ENCODE measurements around the gene CD300H.
"Not testable (repeated sequence)": the region's sequence is repeated elsewhere in the genome, so short reads cannot be mapped to it uniquely, and the experiment has no call there.

The CD300H gene

GRCh38 chr17:74526681-74527080 is 40.6 kb downstream of the CD300H start:
- no peaks in the 10 kb centered on the region for H3K9me3 ChIP-seq (ENCODE audit: control insufficient read depth, low read length)
- H3K4me1 ChIP-seq (ENCODE audit: control insufficient read depth, insufficient read depth, low read length, poor library complexity, severe bottlenecking): no peaks in the 10 kb centered on the region
- no peak overlapping the region for H3K4me3 ChIP-seq (ENCODE audit: extremely low read depth, insufficient read depth, low read length, poor library complexity, severe bottlenecking)
- no peaks in the 10 kb centered on the region for H3K36me3 ChIP-seq (ENCODE audit: control insufficient read depth, insufficient read depth, low read length)
- 77 to 79% methylated on average over 2 of the region's 3 CpGs for WGBS, 2 experiments (ENCODE audit: insufficient coverage in 2 of 2)
- H3K27ac ChIP-seq (ENCODE audit: low read depth, low read length, severe bottlenecking): no peak overlapping the region

- 87 to 91% methylated on average over 12 to 14 of the region's 14 CpGs for WGBS, 2 experiments (ENCODE audit: insufficient coverage in 2 of 2)
- no peak overlapping the region for H3K4me3 ChIP-seq (ENCODE audit: extremely low read depth, insufficient read depth, low read length, poor library complexity, severe bottlenecking)
Measured at GRCh38 chr17:74525781-74526288, 41.5 kb downstream of the CD300H start.

DNA sequence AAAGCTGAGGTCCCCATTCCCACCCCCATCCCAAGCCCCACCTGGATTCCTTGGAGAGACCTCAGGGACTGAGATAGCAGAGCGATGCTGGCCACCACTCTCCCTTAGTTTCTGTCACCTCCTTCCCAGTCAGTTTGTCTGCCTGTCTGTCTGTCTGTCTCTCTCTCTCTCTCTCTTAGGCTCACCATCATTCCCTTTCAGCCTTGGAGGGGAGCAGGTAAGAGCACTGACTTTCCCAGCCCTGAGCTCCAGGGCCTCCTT is 41.9 kb downstream of the CD300H start:
- no peak overlapping the region for H3K27ac ChIP-seq (ENCODE audit: low read depth, low read length, severe bottlenecking)
- no CpG with 5 or more reads among the region's 1 CpG for WGBS, 2 experiments (ENCODE audit: insufficient coverage in 2 of 2)

More at GRCh38 chr17:74525781-74526288, 41.5 kb downstream of the CD300H start:
- H3K4me1 ChIP-seq (ENCODE audit: control insufficient read depth, insufficient read depth, low read length, poor library complexity, severe bottlenecking): no peaks in the 10 kb centered on the region
- no peak overlapping the region for H3K27ac ChIP-seq (ENCODE audit: low read depth, low read length, severe bottlenecking)
- H3K36me3 ChIP-seq (ENCODE audit: control insufficient read depth, insufficient read depth, low read length): no peaks in the 10 kb centered on the region
- H3K9me3 ChIP-seq (ENCODE audit: control insufficient read depth, low read length): no peaks in the 10 kb centered on the region

DNA sequence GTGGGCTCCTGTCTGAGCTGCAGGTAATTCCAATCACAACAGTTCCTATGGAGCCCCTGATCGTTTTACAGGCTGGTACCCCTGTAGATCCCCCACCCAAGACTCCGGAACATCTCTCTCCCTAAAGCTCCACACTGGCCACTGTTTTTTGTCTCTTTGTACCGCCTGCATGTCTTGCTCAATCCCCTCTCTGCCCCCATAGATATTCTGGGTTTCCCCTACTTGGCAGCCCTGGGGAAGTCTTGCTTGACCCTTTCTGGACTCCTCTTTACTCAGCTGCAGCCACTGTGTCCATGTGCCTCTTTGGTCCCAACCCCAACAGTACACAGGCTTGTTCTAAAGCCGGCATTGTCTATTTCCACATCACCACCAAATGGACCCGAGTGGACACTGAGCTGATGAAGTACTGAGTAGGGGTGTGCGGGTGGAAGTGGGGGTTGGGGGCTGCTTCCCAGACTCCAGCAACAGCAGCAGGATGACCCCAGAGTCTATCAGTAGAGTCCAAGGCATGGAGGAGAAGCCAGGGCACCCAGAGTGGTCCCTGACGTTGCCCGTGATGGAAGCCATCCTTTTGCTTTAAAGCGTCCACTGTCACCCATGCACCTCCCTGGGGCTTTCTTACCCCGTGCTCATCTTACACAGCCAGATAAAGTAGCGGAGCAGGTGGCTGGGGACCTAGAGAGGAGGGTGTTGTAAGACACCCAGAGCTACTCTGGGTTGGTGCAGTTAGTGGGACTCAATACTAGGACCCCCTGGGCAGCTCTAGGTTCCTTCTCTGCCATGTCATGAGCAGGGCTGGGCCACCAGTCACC is 42.5 kb downstream of the CD300H start:
- Histone ChIP-seq H3K36me3 (ENCODE audit: control insufficient read depth, insufficient read depth, low read length) (no peaks in the 10 kb centered on the region), H3K9me3 (ENCODE audit: control insufficient read depth, low read length) (no peaks in the 10 kb centered on the region), H3K27ac (ENCODE audit: low read depth, low read length, severe bottlenecking) (no peak overlapping the region), H3K4me1 (ENCODE audit: control insufficient read depth, insufficient read depth, low read length, poor library complexity, severe bottlenecking) (no peaks in the 10 kb centered on the region), H3K4me3 (ENCODE audit: extremely low read depth, insufficient read depth, low read length, poor library complexity, severe bottlenecking) (no peak overlapping the region)
- WGBS, 2 experiments (ENCODE audit: insufficient coverage in 2 of 2): 83 to 91% methylated on average over 4 to 6 of the region's 11 CpGs

More for the DNA sequence above, 41.9 kb downstream of the CD300H start:
- no peak overlapping the region for H3K4me3 ChIP-seq (ENCODE audit: extremely low read depth, insufficient read depth, low read length, poor library complexity, severe bottlenecking)
- H3K9me3 ChIP-seq (ENCODE audit: control insufficient read depth, low read length): no peaks in the 10 kb centered on the region
- H3K36me3 ChIP-seq (ENCODE audit: control insufficient read depth, insufficient read depth, low read length): no peaks in the 10 kb centered on the region
- no peaks in the 10 kb centered on the region for H3K4me1 ChIP-seq (ENCODE audit: control insufficient read depth, insufficient read depth, low read length, poor library complexity, severe bottlenecking)

- no peak overlapping the region for H3K27ac ChIP-seq (ENCODE audit: low read depth, low read length, severe bottlenecking)
- no peaks in the 10 kb centered on the region for H3K4me1 ChIP-seq (ENCODE audit: control insufficient read depth, insufficient read depth, low read length, poor library complexity, severe bottlenecking)
- H3K4me3 ChIP-seq (ENCODE audit: extremely low read depth, insufficient read depth, low read length, poor library complexity, severe bottlenecking): no peak overlapping the region
- peaks cover 4% of the 10 kb centered on the region for H3K9me3 ChIP-seq (ENCODE audit: control insufficient read depth, low read length)
- 80 to 83% methylated on average over 1 to 2 of the region's 3 CpGs for WGBS, 2 experiments (ENCODE audit: insufficient coverage in 2 of 2)
- H3K36me3 ChIP-seq (ENCODE audit: control insufficient read depth, insufficient read depth, low read length): no peaks in the 10 kb centered on the region
Measured at GRCh38 chr17:74523308-74523707, 44.0 kb downstream of the CD300H start.

DNA sequence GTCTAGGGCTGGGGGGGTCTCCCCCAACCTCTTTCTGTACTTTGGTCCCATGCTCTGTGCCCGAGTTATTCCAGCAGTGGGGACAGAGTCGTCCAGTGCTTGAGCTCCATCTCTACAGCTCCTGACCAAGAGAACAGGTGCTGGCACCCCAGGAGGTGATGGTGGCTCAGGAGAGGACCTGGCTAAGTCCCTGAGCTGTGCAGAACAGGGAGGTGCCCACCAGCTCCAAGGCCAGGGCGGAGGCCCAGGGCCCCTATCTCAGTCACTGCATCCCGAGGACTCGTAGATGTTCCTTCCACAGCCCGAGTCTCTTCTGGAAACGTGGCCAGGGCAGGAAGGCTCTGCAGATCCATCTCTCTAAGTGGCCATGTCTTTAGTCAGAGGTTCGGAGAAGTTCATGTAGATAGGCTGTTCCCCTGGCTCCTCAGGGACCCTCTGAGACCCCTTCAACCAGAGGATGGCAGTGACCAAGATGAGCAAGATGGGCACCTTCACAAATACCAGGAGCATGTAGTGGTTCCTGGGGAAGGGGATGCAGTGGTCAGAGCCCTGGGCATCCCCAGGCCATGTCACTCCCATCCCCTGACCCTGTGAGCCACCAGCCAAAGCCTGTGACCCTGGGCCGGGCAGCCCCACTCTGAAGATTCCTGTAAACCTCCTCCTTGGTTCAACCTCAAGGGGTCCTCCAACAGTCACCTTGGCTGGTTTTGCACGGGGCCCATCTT is 44.8 kb downstream of the CD300H start:
- Histone ChIP-seq H3K36me3 (ENCODE audit: control insufficient read depth, insufficient read depth, low read length) (no peaks in the 10 kb centered on the region), H3K9me3 (ENCODE audit: control insufficient read depth, low read length) (peaks cover 4% of the 10 kb centered on the region), H3K4me3 (ENCODE audit: extremely low read depth, insufficient read depth, low read length, poor library complexity, severe bottlenecking) (no peak overlapping the region), H3K4me1 (ENCODE audit: control insufficient read depth, insufficient read depth, low read length, poor library complexity, severe bottlenecking) (no peaks in the 10 kb centered on the region), H3K27ac (ENCODE audit: low read depth, low read length, severe bottlenecking) (no peak overlapping the region)
- 66 to 80% methylated on average over 7 to 9 of the region's 10 CpGs for WGBS, 2 experiments (ENCODE audit: insufficient coverage in 2 of 2)

DNA sequence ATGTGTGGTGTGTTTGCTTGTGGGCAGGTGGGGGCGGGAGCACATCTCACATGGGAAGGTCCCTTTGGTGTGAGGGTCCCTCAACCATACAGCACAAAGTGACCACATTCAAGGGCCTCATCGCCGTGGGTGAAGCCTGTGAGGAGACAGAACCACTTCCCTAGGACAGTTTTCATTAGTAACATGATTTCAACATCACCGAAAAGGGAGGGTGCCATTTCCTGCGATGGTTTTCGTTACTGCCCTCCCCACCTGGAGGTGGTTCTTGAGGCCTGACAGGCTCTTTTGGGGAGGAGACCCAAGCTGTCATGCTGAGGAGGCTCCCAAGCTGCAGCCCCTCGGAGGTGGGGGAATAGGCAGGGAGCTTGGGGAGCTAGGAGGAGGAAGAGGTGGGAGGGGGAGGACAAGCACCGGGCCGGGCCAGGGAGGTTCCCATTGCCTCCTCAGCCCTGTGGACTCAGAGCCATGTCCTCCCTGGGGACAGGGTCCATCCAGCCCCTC is 45.6 kb downstream of the CD300H start:
- Histone ChIP-seq H3K9me3 (ENCODE audit: control insufficient read depth, low read length) (peaks cover 4% of the 10 kb centered on the region), H3K36me3 (ENCODE audit: control insufficient read depth, insufficient read depth, low read length) (no peaks in the 10 kb centered on the region), H3K27ac (ENCODE audit: low read depth, low read length, severe bottlenecking) (no peak overlapping the region), H3K4me3 (ENCODE audit: extremely low read depth, insufficient read depth, low read length, poor library complexity, severe bottlenecking) (no peak overlapping the region), H3K4me1 (ENCODE audit: control insufficient read depth, insufficient read depth, low read length, poor library complexity, severe bottlenecking) (no peaks in the 10 kb centered on the region)
- 89 to 90% methylated on average over 3 to 5 of the region's 9 CpGs for WGBS, 2 experiments (ENCODE audit: insufficient coverage in 2 of 2)

- H3K4me3 ChIP-seq (ENCODE audit: extremely low read depth, insufficient read depth, low read length, poor library complexity, severe bottlenecking): no peak overlapping the region
- no peaks in the 10 kb centered on the region for H3K4me1 ChIP-seq (ENCODE audit: control insufficient read depth, insufficient read depth, low read length, poor library complexity, severe bottlenecking)
- no peak overlapping the region for H3K27ac ChIP-seq (ENCODE audit: low read depth, low read length, severe bottlenecking)
- WGBS, 2 experiments (ENCODE audit: insufficient coverage in 2 of 2): 85 to 92% methylated on average over 16 to 17 of the region's 21 CpGs
- no peaks in the 10 kb centered on the region for H3K36me3 ChIP-seq (ENCODE audit: control insufficient read depth, insufficient read depth, low read length)
- H3K9me3 ChIP-seq (ENCODE audit: control insufficient read depth, low read length): peaks cover 4% of the 10 kb centered on the region
Measured at GRCh38 chr17:74520790-74521480, 46.4 kb downstream of the CD300H start.

DNA sequence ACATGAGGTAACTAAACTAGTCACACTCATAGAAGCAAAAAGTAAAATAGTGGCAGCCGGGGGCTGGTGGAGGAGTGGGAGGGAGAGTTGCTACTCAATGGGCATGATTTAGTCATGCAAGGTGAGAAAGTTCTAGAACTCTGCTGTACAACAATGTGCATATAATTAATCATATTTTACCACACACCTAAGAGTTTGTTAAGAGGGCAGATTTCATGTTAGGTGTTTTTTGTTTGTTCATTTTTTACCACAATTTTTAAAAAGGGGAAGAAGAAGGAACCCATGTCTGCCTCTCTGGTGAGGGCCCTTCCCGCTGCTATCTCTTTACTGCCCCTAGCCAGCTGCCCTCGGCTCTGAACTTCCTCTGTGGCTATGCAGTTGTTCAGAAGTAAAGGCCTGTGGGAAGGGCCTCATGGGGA is 47.3 kb downstream of the CD300H start:
- Histone ChIP-seq H3K4me1 (ENCODE audit: control insufficient read depth, insufficient read depth, low read length, poor library complexity, severe bottlenecking) (no peaks in the 10 kb centered on the region), H3K36me3 (ENCODE audit: control insufficient read depth, insufficient read depth, low read length) (no peaks in the 10 kb centered on the region), H3K27ac (ENCODE audit: low read depth, low read length, severe bottlenecking) (no peak overlapping the region), H3K9me3 (ENCODE audit: control insufficient read depth, low read length) (peaks cover 4% of the 10 kb centered on the region), H3K4me3 (ENCODE audit: extremely low read depth, insufficient read depth, low read length, poor library complexity, severe bottlenecking) (no peak overlapping the region)
- WGBS, 2 experiments (ENCODE audit: insufficient coverage in 2 of 2): 100% methylated on average over 1 of the region's 3 CpGs; no CpG with 5 or more reads in 1 of the 2 experiments

DNA sequence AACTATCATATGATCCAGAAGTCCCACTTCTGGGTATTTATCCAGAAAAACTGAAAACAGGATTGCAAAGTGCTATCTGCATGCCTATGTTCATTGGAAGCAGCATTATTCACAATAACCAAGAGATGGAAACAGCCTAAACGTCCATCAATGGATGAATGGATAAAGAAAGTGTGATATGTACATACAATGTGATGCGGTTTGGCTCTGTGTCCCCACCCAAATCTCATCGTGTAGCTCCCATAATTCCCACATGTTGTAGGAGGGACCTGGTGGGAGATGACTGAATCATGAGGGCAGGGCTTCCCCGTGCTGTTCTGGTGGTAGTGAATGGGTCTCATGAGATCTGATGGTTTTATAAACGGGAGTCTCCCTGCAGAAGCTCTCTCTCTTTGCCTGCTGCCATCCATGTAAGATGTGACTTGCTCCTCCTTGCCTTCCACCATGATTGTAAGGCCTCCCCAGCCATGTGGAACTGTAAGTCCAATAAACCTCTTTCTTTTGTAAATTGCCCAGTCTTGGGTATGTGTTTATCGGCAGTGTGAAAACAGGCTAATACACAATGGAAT is 48.8 kb downstream of the CD300H start:
- not testable (repeated sequence) for H3K36me3 ChIP-seq (ENCODE audit: control insufficient read depth, insufficient read depth, low read length); H3K9me3 ChIP-seq (ENCODE audit: control insufficient read depth, low read length); H3K4me1 ChIP-seq (ENCODE audit: control insufficient read depth, insufficient read depth, low read length, poor library complexity, severe bottlenecking); H3K4me3 ChIP-seq (ENCODE audit: extremely low read depth, insufficient read depth, low read length, poor library complexity, severe bottlenecking); H3K27ac ChIP-seq (ENCODE audit: low read depth, low read length, severe bottlenecking)
- 75 to 78% methylated on average over 4 of the region's 6 CpGs for whole genome bisulfite sequencing, 2 experiments (ENCODE audit: insufficient coverage in 2 of 2)
